Measurements from ENCODE around the gene SATB1.

SATB1 gene

DNA sequence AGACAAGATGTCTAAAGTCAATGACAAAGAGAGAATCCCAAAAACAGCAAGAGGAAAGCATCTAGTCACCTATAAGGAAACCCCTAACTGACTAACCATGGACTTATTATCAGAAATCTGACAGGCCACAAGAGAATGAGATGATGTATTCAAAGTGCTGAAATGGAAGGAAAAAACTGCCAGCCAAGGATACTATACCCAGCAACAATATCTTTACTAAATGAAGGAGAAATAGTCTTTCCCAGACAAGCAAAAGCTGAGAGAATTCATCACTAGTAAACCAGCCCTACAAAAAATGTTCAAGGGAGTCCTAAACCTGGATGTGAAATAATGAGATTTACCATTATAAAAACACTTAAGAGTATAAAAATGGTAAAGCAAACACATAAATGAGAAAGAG is 128.0 kb downstream of the SATB1 start:
- no peaks in the 10 kb centered on the region for H3K9me3 ChIP-seq (ENCODE audit: control insufficient read depth in 1 of 2, low read length in 2 of 2)
- H3K36me3 ChIP-seq (ENCODE audit: control insufficient read depth in 1 of 2, insufficient read depth in 2 of 2, low read length in 2 of 2), result no peaks in the 10 kb centered on the region
- no peak overlapping the region for H3K4me3 ChIP-seq (ENCODE audit: low read depth in 1 of 2, low read length in 2 of 2)
- H3K4me1 ChIP-seq (ENCODE audit: control insufficient read depth in 1 of 2, insufficient read depth in 2 of 2, low read length in 2 of 2), result no peaks in the 10 kb centered on the region
- H3K27me3 ChIP-seq (ENCODE audit: control insufficient read depth in 1 of 2, insufficient read depth in 2 of 2, low read length in 2 of 2), result no peaks in the 10 kb centered on the region
- H3K27ac ChIP-seq (ENCODE audit: low read depth, low read length), result no peak overlapping the region
- H3K9ac ChIP-seq (ENCODE audit: low read depth in 1 of 2, low read length in 2 of 2), result no peak overlapping the region
